NCI-H187 treated with DMSO at 0.1 percent for 48 hours (cell line): ENCODE data around the gene U2SURP.
A peak's percentile ranks its signal among the peaks of the same experiment; 100 is the strongest.

Source experiments
- DNase-seq: peaks from one replicate; lab custom pipeline; 2025; lab: John Stamatoyannopoulos, UW

The U2SURP gene

DNA sequence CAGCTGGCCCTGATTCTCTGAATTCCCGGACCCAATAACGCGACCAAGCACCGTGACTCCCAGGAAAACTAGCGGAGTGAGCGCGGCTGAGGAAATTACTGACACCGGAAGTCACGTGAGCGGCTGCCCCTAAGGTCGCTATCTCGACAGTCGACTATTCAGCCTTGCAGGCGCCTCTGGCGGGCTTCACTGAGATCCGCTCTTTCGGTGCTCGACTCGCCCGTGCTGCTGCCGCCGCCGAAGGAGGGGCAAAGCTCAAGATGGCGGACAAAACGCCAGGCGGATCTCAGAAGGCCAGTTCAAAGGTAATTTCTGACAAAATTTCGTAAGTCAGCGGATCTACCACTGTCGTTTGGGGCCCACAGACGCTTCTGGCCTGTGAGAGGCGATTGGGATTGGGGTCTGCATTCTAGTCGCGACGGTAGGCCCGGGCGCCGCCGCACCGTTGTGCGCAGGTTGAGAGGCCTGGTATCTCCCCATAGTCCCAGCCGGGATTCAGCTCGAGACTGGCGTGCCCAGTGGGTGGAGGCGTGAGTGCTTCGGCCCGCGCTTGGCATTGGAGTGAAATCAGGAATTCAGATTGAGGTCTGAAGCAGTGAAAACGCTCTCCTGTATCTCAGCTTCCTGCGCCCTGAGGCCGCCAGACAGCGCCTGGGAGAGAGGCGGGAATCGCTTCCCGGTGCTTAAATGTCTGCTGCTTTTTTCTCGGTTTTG is at the start of gene U2SURP:
TSS of gene U2SURP (plus strand) at position 202 of the 714 bp plus-strand sequence. CDS start at position 261, 59 bp downstream.
- DNase-seq = peak; percentile 89

DNA sequence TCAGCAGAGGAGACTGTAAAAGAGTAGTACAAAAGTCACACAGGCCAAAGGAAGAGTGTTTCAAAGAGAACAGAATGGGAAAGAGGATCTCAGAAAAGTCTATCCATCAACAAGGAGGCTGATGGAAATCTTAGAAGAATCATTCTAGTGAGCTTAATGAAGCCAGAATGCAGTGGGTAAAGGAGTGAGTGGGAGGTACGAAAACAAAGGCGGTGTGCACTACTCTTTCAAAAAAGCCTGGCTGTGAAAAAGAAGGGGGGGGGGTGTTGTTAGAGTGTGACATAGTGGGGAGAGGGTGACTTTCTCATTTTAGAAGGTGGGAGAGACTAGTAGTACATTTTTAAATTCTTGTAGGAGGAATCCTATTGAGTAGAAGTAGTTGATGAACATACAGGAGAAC is 49.6 kb upstream of the U2SURP start:
- DNase-seq = no peak

DNA sequence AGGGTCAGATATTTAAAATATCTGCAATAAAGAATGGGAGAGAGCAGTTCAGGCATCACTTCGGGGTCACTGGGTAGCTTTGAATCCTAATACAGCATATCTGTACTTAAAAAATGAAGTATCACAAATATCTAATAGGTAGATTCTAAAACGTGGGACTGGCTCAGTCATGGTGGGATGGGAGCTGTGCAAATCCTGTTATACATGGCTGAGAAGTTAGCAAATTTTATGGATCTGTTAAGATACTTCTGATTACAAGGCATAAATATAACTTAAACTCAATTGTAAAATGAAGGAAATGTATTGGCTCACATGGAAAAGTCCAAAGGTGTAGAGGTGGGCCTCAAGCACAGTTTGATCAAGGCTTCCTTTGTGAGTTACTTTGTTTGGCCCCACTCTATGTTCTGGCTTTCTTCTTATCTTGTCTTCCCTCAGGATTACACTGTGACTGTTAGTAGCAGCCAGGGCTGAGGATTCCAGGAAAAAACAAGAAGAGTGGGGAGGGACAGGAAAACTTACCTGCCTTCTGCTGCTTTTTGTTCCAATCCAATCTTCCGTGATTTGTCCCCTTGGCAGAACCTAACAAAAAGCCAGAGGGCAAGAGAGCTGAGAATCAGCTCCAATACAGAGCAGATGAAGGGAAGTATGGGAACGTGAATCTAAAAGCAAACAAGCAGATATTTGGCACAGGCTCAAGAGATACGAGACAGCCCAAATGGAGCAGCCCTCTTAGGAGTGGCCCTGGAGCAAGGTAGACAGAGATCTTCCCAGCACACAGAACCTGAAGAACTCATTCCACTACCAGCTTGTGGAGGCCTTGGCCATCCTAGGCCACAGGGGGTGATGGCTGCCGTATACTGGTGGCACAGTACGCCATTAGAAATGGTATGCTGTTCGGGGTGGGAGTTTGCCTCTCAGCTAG is 48.8 kb upstream of the U2SURP start:
- no peak for DNase-seq

DNA sequence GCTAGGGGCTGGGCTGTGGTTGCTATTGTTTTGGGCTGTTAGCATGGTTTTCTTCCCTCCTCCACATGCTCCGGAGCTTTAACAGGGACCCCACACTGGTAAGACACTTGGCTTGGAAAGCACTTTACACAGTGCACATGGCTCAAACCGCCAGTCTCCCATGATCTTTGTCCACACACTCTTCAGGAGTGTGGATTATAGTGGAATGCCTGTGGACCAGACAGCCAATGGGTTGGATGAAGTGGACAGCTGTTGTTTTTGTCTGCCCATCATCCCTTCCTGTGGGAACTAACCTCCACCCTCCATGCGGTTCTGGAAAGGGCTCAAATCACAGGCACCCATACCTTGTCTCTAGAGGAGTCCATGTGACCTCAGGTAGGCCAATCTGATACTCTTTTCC is 47.9 kb upstream of the U2SURP start:
- DNase-seq = no peak

DNA sequence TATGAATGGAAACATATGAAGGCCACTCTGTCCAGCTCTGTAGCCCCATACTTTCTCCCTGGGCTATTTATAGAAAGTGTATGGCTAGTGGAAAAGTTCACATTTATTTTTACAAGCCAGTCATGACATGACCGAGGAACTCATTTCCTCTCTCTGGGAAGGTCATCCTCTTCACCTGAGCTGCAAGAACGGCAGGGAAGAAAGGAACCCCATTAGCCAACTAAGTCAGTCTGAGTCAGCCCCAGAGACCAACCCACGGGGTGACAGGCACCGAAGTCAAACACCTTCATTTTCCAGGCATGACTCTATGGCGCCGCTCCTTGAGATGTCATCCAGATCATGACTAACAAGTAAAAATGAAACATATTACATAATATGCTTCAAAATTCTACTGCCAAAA is 42.7 kb upstream of the U2SURP start:
- no peak for DNase-seq

DNA sequence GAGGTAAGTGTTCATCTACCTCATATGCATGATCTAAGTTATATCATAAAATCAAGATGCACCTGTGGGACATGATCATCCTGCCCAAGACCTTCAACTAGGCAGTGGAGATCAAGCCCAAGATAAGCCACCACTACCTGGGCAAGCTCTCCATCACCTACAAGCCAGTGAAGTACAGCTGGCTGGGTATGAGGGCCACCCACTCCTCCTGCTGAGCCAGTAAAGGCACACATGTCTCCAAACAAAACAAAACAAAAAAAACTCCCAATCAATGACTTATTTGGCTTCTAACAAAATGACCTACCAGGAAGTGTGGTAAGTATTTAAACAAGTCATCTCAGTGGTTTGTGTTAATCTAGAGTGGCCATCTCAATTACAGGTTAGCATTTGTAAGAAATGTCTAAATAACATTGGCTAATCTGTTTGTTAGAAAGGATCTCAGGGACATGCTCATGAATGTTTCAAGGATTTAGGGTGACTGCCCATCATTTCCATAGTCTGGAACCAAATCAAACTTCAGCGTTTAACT is 41.0 kb upstream of the U2SURP start:
- no peak for DNase-seq

DNA sequence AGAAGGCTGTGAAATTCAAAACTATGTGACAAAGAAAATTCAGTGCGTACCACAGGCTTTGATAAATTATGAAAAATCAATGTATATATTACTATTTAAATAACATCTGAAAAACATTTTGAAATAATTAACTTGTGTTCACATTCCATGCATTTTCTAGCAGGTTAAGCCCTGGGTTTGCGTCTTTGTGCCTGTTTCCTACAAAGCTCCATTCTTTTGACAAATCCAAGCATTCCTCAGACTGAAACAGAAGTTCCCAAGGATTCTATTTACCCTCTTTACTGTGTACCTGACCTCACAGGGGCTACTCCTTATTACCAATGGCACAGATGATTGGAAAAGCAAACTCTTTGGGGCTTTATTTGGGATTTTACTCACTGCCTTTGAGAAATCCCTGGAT is 39.8 kb upstream of the U2SURP start:
- DNase-seq = no peak

DNA sequence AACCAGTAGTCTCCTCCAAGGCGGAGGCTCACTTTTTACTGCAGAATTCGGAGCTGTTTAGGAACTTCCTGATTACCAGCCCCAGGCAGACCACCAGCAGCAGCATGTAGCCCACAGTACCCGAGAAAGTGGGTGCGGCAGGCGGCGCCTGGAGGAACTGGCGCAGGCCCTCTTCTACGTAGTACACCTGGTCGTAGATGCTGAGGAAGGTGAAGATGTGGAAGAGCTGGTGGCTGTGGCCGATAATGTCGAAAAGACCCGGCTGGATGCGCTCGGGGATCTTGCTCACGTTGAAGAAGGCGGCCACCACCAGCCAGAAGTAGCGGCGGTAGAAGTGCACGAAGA is 39.2 kb upstream of the U2SURP start:
- DNase-seq = no peak

DNA sequence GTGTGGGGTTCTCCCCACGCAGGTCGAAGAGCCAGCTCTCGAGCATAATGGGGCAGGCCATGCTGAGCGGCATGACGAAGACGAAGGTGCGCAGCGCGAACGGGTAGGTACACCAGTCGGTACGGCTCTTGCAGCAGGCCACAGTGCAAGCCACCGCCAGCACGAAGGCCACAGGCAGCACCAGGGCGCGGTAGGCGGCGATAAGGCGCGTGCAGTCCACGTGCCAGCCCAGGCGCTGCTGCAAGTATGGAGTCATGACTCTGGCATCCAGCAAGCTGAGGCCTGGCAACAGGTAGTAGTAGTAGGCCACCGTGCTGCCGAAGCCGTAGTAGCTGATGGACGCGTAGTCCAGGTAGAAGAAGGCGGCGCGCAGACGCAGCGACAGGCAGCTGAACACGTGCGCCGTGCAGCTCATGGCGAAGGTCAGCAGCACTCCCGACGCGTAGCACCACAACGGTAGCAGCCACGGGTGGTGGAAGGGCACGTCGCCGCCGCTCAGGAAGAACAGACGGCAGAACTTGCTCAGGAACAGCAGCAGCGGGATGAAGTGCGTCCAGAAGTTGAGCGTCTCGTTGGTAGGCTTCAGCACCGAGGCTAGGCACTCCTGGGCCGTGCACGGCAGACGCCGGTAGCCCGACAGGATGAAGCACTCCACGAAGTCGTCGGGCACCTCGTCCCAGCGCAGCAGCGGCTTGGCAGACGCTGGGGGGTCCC is 38.7 kb upstream of the U2SURP start:
- no peak for DNase-seq

DNA sequence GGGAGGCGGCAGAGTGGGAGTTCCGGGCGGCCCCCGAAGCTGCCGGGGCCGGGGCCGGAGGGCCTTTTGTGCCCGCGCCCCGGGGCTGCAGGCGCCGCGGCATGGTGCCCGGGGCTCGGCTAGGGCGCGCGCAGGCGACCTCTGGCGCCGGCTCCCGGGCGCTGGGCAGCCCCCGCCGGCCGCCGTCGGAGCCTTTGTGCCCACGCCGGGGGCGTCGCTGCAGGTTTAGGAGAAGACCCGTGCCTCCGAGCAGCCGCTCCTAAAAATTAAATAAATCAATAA is 38.2 kb upstream of the U2SURP start:
- no peak for DNase-seq

DNA sequence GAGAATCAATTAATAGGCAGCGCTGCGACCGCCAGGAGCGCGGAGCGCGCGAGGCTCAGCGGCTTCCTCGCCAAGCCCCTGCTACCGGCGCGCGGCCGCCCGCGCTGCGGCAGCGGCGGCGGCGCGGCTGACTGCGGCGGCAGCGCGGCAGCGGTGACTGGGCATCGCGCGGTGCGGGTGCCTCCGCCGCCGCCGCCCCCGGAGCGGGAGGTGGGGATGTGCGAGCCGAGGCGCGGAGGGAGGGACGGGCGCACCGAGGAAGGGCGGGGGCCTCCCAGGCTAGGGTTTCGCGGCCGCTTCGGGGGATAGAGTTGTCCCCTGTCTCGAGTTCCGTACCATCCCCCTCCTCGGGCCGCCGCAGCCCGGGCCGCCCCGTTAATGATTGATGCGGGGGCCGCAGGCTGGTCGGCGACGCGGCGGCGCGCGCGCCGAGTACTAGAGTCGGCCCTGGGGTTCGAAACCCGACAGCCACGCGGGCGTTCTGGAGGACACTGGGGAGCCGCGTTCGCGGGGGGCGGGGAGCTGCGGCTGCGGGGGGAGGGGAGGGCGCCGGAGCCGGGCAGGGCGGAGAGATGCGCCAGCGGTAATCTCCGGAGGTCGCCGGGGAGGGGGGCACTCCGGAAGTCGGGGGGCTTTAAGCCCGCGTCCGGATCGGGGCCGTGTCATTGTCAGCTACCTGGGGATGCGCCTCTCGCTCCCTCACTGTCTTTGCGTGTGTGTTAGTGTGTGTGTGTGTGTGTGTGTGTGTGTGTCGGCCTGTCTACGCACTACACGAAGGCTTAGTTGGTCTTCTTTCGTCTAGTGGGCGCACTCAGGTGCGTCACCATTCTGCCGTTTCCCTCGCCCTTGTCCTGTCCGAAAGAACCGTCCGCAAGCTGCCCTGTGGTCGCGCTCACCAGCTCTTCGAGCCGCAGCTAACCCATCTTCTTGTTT is 37.6 kb upstream of the U2SURP start, which contains the start of gene PAQR9:
TSS of gene PAQR9 (minus strand) at position 159 of the 933 bp plus-strand sequence. CDS start 338 bp downstream, outside the sequence.
- no peak for DNase-seq

DNA sequence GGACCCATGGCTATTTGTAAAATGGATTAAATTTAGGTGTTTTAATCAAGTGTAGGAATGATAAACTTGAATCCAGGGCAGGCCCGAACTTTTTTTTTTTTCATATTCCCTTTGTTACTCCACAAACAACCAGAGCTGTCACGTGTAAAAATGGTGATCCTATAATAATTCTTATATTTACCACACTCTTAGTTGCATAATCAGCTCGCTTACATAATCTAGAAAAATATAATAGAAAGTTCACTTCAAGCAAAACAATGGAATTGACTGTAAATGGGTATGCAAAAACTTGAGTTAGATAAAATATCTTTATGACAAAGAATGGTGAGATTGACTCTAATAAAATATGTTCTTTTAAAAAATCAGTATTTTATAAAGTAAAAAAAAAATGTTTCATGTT is 35.8 kb upstream of the U2SURP start:
- no peak for DNase-seq

DNA sequence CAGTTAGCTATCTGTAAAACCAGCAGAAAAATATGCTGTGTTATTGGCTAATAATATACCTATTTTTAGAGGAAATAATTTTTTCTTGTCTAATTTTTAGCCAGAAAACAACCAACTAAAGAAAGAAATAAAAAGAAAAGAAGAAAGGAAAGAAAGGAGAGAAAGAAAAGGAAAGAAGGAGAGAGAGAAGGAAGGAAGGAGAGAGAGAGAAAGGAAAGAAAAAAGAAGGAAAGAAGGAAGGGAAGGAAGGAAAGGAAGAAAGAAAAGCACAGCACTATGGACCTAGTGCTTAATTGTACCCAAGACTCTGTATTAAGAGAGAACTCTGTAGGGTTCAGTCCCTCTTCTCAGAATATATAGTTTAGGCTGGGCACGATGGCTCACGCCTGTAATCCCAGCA is 34.6 kb upstream of the U2SURP start:
- no peak for DNase-seq

DNA sequence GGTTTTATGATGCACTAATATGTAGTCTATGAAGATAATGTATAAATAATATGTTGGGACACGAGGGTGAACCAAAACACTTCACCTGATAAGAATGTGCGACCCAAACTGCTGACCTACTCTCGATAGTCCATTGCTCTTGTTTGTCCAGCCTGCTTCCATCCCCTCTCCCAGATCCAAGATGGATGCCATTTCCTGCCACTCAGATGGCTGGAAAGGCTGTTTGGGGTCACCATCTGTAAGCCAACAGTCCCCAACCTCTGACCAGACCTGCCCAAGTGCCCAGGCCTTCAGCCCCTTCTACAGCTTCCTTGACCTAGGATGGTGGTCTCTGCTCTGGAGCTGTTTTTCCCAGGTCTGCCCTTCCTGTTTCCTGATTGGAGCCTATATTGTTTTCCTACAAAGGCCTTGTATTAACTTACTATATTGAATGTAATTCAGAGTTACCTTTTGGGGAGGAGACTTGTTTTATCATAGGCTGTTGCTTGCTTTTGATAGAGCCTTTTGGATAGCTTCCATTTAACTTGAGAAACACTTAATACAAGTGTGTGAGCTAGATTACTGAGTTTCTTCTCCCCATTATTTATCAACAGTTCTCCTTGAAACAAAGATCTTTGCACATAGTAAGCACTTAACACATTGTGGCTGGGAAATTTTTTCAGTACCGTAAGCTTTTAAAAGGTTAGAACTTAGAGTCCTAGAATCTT is 32.9 kb upstream of the U2SURP start:
- DNase-seq = no peak

DNA sequence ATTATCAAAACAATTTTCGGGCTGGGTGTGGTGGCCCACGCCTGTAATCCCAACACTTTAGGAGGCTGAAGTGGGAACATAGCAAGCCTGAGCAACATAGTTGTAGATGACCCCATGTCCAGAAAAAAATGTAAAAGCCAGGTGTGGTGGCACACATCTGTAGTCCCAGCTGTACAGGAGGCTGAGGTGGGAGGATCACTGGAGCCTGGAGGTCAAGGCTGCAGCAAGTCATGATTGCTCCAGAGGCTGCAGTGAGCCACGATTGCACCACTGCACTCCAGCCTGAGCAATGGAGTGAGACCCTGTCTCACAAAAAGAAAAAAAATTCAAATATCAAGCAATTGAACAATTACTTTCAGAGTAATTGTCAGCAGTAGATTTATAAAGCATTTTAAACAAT is 29.9 kb upstream of the U2SURP start:
- no peak for DNase-seq

DNA sequence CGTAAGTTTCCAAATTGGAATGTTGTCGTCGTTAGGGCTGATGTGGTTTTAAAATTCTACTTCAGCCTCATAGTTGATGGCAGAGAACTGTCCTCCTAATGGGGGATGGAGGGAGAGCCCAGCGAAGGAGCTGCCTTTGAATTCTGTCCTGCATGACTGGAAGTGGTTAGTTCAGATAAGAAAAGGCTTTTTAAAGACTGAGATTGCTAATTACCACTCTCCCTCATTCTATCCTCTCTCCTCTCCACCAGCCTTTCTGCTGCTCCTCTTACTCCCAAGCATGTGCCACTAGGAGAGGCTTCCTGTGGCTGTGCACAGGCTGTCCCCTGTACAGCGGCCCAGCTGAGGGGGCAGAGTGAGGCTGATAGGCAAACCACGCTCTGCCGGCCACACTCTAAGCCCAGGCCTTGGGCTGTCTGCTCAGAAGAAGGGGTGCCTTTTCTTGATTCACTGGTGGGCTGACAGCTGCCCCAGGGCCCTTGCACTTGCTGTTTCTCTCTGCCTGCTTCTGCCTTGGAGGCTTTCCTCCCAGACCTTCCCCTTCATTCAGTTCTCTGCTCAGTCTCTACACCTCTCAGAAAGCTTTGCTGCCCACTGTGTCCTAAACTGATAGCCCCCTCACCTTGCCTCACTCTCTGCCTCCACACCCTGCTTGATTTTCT is 29.1 kb upstream of the U2SURP start:
- DNase-seq = no peak

DNA sequence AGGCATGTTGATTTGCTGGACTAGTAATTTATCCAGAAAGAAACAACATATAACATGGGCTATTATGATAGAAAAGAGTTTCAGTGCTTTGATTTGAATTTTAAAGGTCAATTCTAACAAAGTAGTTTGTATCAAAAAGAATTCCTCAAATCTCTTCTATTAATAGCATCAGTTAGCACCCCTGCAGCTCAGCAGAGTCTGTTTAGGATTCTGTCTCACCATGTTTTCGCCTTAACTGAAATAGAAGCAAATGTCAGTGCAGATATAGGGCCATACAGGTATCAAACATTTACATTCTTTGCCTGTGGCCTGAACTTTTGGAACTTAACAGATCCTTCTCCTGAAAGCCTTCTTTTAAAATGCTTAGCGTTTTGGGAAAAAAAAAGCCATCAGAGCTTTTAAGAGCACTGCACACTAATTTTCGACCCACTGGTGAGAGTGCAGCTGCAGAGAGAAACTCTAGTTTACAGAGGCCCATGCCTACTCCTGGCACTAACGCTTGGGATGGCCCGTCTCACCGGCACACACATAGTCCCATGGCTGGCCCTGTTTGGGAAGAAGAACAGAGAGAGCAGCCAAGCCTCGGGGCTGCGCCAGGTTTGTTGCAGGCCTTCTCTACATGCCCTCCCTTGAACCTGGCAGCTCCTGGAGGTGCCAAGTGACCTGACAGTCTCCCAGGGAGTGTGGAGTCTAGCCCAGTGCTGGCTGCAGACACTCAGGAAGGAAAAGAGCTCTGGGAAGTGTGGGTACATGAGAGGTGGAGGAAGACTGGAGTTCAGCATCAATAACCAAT is 28.0 kb upstream of the U2SURP start:
- no peak for DNase-seq

DNA sequence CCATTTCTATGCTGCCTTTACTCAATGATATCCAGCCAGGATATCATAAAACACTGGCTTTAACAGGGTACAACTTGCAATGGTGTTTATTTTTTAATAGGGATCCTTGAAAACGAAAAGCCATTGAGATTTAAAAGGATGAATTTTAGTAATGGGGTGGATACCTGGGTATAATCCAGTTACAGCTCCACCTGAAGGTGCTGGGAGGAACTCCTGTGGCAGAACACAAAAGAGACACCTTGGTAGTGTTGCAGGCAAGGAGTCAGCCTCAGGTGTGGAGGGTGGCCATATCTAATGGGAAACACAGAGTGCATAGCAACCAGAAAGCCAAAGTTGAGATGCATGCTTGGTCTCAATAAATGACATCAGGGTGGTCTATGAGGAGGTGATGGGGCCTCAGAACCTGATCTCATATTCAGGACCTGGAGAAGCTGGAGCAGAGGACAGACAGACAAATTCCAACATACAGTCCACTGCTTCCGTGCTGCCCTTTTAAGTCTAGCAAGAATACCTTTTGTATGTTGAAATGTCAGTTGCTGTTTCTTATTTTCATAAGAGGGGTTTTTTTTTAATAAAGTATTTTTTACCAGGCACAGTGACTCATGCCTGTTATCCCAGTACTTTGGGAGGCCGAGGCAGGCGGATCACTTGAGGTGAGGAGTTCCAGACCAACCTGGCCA is 25.9 kb upstream of the U2SURP start:
- DNase-seq = no peak
